GM12892 (cell line): ENCODE data around the gene ZNF319.

Source experiments
- POLR2A ChIP-seq: IDR thresholded peaks from 2 replicates; pipeline ENCODE4 v1.6.1; 2011; ENCODE audit warnings: low read depth, low read length, control low read depth
- POLR2AphosphoS5 ChIP-seq: IDR thresholded peaks from 2 replicates; pipeline ENCODE4 v1.6.1; 2011; ENCODE audit warnings: low read depth, low read length, control low read depth
- TAF1 ChIP-seq: IDR thresholded peaks from 2 replicates; pipeline ENCODE4 v1.6.1; 2011; ENCODE audit warnings: low read depth, mild to moderate bottlenecking, control low read depth, low read length, borderline replicate concordance

DNA sequence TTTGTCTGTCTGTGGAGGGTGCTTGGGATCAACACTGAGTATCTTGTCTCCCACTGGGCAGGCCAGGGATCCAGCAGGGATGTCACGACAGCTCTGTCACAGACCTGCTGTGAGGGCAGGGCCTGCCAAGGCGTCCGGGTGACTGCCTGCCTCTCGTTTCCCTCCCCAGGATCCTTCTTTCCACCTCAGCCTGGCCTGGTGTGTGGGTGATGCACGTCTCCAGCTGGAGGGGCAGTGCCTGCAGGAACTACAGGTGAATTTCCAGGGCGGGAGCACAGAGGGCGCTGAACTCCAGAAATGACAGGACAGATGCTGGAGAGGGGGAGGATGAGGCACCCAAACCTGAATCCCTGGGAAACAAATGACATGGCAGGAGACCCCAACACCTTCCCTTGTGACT, 18.3 kb upstream of the ZNF319 start:
- TF ChIP-seq POLR2A (no peak), POLR2AphosphoS5 (no peak), TAF1 (no peak)
